GM13976 (cell line): Measurements from ENCODE around the gene TBC1D22A.
"Not testable (repeated sequence)": the region's sequence is repeated elsewhere in the genome, so short reads cannot be mapped to it uniquely, and the experiment has no call there.

Experiments
- DNase-seq: peaks from one replicate; pipeline ENCODE4 v3.0.0; 2012; ENCODE audit warnings: low spot score
- CTCF ChIP-seq: IDR thresholded peaks from 2 replicates; pipeline ENCODE4 v1.5.1; 2012; ENCODE audit warnings: borderline replicate concordance, mild to moderate bottlenecking; ENCODE audit not compliant: insufficient read depth; ENCODE audit errors: extremely low read depth, missing control alignments, control extremely low read depth
- in situ Hi-C: fragments of 300-500 bp; cut with MboI; formaldehyde crosslinking; loops from one replicate; pipeline ENCODE4 v1.12.0; 2022; ENCODE audit warnings: low sequenced_read_pairs, mixed read lengths, inconsistent platforms; ENCODE audit not compliant: unreplicated experiment

The TBC1D22A gene

DNA sequence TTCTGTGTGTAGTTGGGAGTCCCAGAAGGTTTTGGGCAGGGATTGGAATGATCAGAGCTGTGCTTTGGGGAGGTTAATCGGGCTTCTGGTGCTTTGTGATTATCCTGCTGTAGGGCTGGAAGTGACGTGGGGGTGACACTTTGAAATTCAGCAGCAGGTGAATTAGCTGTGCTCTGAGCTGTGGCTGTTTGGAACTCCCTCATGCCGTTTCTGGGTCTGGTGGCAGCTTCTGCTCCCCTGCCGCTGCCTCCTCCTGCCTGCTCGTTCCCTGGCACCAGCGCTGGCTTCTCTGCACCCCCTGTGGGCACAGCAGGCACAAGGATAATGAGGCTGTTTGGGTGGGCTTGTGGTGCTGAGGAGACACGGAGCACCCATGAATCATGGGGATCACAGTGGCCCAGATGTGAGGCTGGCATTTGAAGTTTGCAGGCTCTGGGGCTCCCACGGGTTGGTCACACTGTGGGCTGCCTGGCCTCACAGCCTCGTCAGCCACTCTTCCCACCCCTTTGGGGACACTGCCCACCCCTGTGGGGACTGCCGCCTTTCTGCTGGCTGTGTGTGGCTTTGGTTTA lies 49.7 kb downstream of the TBC1D22A start:
- in situ Hi-C loops, result no loop called here
- DNase-seq, result no peak
- TF ChIP-seq CTCF, result no peak

DNA sequence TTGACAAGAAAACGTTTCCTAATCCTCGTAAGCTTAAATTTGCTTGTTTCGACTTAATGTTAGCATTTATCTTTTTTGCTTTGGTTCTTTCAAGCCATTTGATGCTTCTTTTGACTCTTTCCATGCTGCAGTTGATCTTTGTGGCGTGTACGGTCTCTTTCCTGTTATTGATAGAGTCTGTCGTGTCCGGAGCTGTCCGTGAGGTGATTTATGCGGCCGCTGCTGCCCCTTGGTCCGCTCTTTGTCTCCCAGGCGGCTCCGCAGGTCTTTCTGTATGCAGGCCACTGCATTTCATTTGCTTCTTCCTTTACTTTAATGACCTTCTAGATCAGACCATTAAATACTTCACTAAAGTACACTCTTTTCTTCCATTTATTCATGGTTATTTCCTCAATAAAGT lies 50.3 kb downstream of the TBC1D22A start:
- TF ChIP-seq CTCF, result no peak
- in situ Hi-C loops, result no loop called here
- DNase-seq, result no peak

DNA sequence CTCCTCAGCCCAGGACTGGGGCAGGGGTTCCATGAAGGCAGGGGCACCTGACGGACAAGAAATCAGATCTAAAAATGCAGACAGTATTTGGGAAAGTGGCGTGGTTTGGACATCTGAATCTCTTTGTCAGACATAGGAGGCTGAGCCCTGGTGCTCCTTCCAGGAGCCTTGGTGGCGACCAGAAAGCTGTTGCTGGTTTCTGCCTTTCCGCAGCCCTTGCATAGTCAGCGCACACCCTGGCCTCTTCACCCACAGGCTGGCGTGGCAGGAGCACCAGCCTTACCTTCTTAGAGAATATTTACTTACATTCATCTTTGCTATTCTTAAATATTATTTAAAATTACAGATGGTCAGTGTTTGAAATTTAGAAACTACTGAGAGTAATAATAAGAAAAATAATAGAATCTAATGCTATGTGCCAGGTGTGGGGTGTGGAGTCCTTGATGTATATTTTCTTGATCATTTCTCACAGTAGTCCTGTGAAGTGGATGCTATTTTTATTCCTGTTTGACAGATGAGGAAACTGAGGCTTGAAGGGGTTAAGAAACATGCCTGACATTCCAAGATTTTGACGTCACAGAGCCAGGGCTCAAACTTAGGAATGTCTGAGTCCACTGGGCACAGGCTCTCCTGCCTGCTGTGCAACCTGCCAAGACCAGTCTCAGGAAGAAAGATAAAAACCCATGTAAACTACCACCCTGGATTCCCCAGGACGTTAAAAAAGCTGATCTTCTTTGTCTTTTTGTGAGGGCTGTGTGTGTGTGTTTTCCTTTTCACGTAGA lies 51.6 kb downstream of the TBC1D22A start:
- DNase-seq, result no peak
- no peak for TF ChIP-seq CTCF
- in situ Hi-C loops, result no loop called here

DNA sequence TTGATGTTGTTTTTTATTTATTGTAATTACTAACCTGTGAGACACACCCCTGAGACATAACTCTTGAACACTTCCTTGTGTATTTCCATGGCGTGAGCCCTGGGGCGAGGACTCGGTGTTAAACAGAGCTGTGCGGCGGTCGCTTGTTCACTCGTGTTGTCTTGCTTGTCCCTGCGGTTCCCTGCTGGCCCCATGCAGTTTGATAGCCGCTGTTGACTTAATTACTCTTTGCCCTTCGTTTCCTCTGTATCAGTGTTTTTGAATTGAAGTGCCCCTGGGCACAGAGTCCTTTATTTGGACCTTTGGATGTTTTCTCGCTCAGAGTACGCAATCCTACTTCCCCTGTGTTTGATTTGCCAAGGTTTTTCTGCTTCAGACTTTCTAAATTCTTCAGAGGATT lies 52.7 kb downstream of the TBC1D22A start:
- in situ Hi-C loops, result no loop called here
- no peak for TF ChIP-seq CTCF
- no peak for DNase-seq

DNA sequence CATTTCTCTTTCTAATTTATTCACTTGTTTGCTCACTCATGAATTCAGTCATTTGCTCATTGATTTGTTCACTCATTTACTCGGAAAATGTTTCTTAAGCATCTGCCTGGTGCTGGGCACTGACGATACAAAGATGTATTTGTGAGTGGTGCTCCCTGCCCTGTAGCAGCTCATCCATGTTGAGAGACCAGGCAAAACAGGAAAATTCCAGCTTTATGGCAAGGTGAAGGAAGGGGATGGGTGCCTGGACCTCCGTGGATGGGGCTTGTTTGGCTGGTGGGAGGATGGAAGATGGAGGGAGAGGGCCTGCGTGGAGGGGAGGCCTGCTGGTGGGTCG lies 53.1 kb downstream of the TBC1D22A start:
- in situ Hi-C loops, result no loop called here
- no peak for DNase-seq
- TF ChIP-seq CTCF, result no peak

GRCh38 chr22:46815896-46816731 lies 53.7 kb downstream of the TBC1D22A start:
- in situ Hi-C loops, result no loop called here
- DNase-seq, result no peak
- TF ChIP-seq CTCF, result no peak

- DNase-seq, in situ Hi-C loops: not testable (repeated sequence)
Observed at GRCh38 chr22:46817390-46817789, 54.9 kb downstream of the TBC1D22A start.
